Measurements from ENCODE around the gene TMPRSS2. TPM values are rescaled to one million over a fixed set of nuclear protein-coding genes. Genes with fewer than 3 reads are reported as not detected.

Gene TMPRSS2
- total RNA-seq, 2 donors from 2014 or later: 0.78 TPM; not detected in 1

DNA sequence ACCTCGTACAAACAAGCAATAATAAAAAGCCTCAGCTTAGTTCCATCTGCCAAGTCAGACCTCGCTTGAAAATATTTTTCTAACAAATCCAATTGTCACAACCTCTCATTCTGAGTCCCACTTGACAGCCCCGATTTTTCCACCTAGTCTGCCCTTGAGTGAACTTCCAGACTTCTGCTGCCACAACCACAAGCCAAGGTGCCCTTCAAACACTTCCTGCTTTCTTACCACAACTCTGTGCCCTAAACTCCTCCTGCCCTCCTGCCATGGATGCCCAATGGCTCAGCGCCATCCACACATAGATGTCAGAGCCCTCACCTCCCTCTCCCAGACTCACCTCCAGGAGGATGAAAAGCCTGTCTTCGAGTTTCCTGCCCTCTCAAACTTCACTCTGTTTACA lies 3.9 kb downstream of the TMPRSS2 start:
- no peaks in the 10 kb centered on the region for H3K9me3 ChIP-seq
- no peaks in the 10 kb centered on the region for H3K27me3 ChIP-seq (replicated peaks; ENCODE audit: insufficient read depth)
- no peak for DNase-seq (ENCODE audit: low spot score)
- TF ChIP-seq CTCF (IDR thresholded peaks at IDR 0.05): no peak
- peaks cover 6 to 10% of the 10 kb centered on the region in 2 donors for H3K4me1 ChIP-seq (ENCODE audit: control insufficient read depth in 1 of 2, low read depth in 2 of 2)
- H3K36me3 ChIP-seq: no peaks in the 10 kb centered on the region
- no peak overlapping the region for H3K4me3 ChIP-seq
- ATAC-seq (ENCODE audit: insufficient number of reproducible peaks, low FRiP score, low read depth): no peak
- no peak overlapping the region for H3K27ac ChIP-seq

DNA sequence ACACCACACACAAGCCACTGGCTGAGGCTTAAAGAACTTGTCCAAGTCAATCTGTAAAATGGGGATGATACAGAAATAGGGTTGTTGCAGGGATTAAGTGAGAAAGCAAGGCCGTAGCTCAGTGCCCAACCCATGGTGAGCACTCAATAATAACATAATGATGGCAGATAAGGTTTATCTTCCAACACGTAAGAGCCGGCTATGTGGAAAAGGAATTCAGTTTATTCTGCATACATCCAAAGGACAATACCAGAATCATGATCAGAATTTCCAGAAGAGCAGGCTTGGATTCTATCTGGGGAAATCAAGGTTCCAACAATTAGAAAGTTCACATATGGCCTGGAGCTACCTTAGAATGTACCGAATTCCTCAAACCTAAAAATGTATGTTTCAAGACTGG lies 4.6 kb downstream of the TMPRSS2 start:
- DNase-seq (ENCODE audit: low spot score) (no peak), ATAC-seq (ENCODE audit: insufficient number of reproducible peaks, low FRiP score, low read depth) (no peak)
- Histone ChIP-seq H3K36me3 (no peaks in the 10 kb centered on the region), H3K4me3 (no peak overlapping the region), H3K27ac (no peak overlapping the region), H3K27me3 (replicated peaks; ENCODE audit: insufficient read depth) (no peaks in the 10 kb centered on the region), H3K4me1 (ENCODE audit: control insufficient read depth in 1 of 2, low read depth in 2 of 2) (peaks cover 6 to 10% of the 10 kb centered on the region in 2 donors), H3K9me3 (no peaks in the 10 kb centered on the region)
- no peak for TF ChIP-seq CTCF (IDR thresholded peaks at IDR 0.05)

GRCh38 chr21:41501919-41502318 lies 6.0 kb downstream of the TMPRSS2 start:
- no peak for TF ChIP-seq CTCF (IDR thresholded peaks at IDR 0.05)
- no peak for DNase-seq (ENCODE audit: low spot score)
- H3K4me3 ChIP-seq: no peak overlapping the region
- H3K36me3 ChIP-seq: no peaks in the 10 kb centered on the region
- no peaks in the 10 kb centered on the region for H3K27me3 ChIP-seq (replicated peaks; ENCODE audit: insufficient read depth)
- H3K4me1 ChIP-seq (ENCODE audit: control insufficient read depth in 1 of 2, low read depth in 2 of 2): no peaks in the 10 kb centered on the region
- no peak for ATAC-seq (ENCODE audit: insufficient number of reproducible peaks, low FRiP score, low read depth)
- no peaks in the 10 kb centered on the region for H3K9me3 ChIP-seq
- H3K27ac ChIP-seq: no peak overlapping the region

DNA sequence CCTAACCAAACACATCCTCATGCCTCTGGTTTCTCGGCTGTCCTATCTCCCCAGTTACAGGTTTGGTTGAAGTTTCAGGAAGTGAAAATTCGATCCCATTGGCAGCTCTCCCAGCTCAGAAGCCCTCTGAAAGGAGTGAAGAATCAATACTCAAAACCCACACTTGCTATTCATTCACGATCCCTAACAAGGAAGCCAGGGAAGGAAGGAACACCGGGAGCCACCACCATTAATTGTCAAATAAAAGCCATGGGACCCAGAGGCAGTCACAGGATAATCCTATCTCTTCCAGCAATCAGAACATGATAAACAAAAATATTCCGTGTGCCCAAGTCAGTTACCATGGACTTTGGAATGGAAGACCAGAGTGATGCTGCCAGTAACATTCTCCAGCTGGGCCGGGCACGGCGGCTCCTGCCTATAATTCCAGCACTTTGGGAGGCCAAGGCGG lies 7.0 kb downstream of the TMPRSS2 start:
- H3K27me3 ChIP-seq (replicated peaks; ENCODE audit: insufficient read depth): no peaks in the 10 kb centered on the region
- no peak for TF ChIP-seq CTCF (IDR thresholded peaks at IDR 0.05)

GRCh38 chr21:41500363-41500762 lies 7.6 kb downstream of the TMPRSS2 start:
- DNase-seq (ENCODE audit: low spot score) (no peak), ATAC-seq (ENCODE audit: insufficient number of reproducible peaks, low FRiP score, low read depth) (no peak)
- Histone ChIP-seq H3K9me3 (no peaks in the 10 kb centered on the region), H3K4me1 (ENCODE audit: control insufficient read depth in 1 of 2, low read depth in 2 of 2) (no peaks in the 10 kb centered on the region), H3K4me3 (no peak overlapping the region), H3K36me3 (no peaks in the 10 kb centered on the region), H3K27ac (no peak overlapping the region), H3K27me3 (replicated peaks; ENCODE audit: insufficient read depth) (no peaks in the 10 kb centered on the region)
- no peak for TF ChIP-seq CTCF (IDR thresholded peaks at IDR 0.05)

More for the DNA sequence above, 7.0 kb downstream of the TMPRSS2 start:
- H3K36me3 ChIP-seq: no peaks in the 10 kb centered on the region
- H3K4me1 ChIP-seq (ENCODE audit: control insufficient read depth in 1 of 2, low read depth in 2 of 2): no peaks in the 10 kb centered on the region
- H3K9me3 ChIP-seq: no peaks in the 10 kb centered on the region
- H3K4me3 ChIP-seq: no peak overlapping the region
- H3K27ac ChIP-seq: no peak overlapping the region
- DNase-seq (ENCODE audit: low spot score) (no peak), ATAC-seq (ENCODE audit: insufficient number of reproducible peaks, low FRiP score, low read depth) (no peak)
